ENCODE measurements around the gene RBKS.

DNA sequence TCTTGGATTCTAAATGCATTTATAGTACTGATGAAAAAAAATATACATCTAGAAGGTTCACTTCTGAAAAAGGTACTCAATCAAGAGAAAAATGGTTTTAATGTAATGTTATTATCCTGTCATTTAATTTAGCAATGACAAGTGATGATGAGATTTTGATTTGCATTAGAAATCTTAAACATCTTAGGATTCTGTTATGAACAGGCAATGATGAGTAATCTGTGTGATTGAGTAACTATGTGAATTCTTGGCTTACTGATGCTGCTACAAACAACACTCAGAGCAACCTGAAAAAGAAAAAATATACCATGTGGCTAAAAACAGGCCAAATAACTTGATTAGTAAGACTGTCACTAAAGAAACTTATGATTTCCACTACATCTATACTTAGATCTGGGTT is 30.1 kb downstream of the RBKS start:
- TF ChIP-seq, protein P1, sequence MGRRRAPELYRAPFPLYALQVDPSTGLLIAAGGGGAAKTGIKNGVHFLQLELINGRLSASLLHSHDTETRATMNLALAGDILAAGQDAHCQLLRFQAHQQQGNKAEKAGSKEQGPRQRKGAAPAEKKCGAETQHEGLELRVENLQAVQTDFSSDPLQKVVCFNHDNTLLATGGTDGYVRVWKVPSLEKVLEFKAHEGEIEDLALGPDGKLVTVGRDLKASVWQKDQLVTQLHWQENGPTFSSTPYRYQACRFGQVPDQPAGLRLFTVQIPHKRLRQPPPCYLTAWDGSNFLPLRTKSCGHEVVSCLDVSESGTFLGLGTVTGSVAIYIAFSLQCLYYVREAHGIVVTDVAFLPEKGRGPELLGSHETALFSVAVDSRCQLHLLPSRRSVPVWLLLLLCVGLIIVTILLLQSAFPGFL (CRISPR knock-in tag; IDR thresholded peaks at IDR 0.05; ENCODE audit: borderline replicate concordance) = no peak
- TF ChIP-seq, protein P2, sequence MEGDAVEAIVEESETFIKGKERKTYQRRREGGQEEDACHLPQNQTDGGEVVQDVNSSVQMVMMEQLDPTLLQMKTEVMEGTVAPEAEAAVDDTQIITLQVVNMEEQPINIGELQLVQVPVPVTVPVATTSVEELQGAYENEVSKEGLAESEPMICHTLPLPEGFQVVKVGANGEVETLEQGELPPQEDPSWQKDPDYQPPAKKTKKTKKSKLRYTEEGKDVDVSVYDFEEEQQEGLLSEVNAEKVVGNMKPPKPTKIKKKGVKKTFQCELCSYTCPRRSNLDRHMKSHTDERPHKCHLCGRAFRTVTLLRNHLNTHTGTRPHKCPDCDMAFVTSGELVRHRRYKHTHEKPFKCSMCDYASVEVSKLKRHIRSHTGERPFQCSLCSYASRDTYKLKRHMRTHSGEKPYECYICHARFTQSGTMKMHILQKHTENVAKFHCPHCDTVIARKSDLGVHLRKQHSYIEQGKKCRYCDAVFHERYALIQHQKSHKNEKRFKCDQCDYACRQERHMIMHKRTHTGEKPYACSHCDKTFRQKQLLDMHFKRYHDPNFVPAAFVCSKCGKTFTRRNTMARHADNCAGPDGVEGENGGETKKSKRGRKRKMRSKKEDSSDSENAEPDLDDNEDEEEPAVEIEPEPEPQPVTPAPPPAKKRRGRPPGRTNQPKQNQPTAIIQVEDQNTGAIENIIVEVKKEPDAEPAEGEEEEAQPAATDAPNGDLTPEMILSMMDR (IDR thresholded peaks at IDR 0.05) = no peak
- TF ChIP-seq, protein P3, sequence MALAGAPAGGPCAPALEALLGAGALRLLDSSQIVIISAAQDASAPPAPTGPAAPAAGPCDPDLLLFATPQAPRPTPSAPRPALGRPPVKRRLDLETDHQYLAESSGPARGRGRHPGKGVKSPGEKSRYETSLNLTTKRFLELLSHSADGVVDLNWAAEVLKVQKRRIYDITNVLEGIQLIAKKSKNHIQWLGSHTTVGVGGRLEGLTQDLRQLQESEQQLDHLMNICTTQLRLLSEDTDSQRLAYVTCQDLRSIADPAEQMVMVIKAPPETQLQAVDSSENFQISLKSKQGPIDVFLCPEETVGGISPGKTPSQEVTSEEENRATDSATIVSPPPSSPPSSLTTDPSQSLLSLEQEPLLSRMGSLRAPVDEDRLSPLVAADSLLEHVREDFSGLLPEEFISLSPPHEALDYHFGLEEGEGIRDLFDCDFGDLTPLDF (CRISPR knock-in tag; IDR thresholded peaks at IDR 0.05) = no peak
- no peak for TF ChIP-seq NFYB (CRISPR knock-in tag; conservative IDR thresholded peaks at IDR 0.05; ENCODE audit: low read depth)
- TF ChIP-seq, protein P4, sequence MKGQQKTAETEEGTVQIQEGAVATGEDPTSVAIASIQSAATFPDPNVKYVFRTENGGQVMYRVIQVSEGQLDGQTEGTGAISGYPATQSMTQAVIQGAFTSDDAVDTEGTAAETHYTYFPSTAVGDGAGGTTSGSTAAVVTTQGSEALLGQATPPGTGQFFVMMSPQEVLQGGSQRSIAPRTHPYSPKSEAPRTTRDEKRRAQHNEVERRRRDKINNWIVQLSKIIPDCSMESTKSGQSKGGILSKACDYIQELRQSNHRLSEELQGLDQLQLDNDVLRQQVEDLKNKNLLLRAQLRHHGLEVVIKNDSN (CRISPR knock-in tag; IDR thresholded peaks at IDR 0.05) = no peak
- TF ChIP-seq, protein P5, sequence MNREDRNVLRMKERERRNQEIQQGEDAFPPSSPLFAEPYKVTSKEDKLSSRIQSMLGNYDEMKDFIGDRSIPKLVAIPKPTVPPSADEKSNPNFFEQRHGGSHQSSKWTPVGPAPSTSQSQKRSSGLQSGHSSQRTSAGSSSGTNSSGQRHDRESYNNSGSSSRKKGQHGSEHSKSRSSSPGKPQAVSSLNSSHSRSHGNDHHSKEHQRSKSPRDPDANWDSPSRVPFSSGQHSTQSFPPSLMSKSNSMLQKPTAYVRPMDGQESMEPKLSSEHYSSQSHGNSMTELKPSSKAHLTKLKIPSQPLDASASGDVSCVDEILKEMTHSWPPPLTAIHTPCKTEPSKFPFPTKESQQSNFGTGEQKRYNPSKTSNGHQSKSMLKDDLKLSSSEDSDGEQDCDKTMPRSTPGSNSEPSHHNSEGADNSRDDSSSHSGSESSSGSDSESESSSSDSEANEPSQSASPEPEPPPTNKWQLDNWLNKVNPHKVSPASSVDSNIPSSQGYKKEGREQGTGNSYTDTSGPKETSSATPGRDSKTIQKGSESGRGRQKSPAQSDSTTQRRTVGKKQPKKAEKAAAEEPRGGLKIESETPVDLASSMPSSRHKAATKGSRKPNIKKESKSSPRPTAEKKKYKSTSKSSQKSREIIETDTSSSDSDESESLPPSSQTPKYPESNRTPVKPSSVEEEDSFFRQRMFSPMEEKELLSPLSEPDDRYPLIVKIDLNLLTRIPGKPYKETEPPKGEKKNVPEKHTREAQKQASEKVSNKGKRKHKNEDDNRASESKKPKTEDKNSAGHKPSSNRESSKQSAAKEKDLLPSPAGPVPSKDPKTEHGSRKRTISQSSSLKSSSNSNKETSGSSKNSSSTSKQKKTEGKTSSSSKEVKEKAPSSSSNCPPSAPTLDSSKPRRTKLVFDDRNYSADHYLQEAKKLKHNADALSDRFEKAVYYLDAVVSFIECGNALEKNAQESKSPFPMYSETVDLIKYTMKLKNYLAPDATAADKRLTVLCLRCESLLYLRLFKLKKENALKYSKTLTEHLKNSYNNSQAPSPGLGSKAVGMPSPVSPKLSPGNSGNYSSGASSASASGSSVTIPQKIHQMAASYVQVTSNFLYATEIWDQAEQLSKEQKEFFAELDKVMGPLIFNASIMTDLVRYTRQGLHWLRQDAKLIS (CRISPR knock-in tag; IDR thresholded peaks at IDR 0.05; ENCODE audit: borderline replicate concordance) = no peak
- TF ChIP-seq TEAD4 (CRISPR knock-in tag; IDR thresholded peaks at IDR 0.05) = no peak
- TF ChIP-seq, protein P6, sequence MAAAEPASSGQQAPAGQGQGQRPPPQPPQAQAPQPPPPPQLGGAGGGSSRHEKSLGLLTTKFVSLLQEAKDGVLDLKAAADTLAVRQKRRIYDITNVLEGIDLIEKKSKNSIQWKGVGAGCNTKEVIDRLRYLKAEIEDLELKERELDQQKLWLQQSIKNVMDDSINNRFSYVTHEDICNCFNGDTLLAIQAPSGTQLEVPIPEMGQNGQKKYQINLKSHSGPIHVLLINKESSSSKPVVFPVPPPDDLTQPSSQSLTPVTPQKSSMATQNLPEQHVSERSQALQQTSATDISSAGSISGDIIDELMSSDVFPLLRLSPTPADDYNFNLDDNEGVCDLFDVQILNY (CRISPR knock-in tag; IDR thresholded peaks at IDR 0.05) = no peak
- no peak for TF ChIP-seq SOX15 (CRISPR knock-in tag; IDR thresholded peaks at IDR 0.05)
- TF ChIP-seq, protein P7, sequence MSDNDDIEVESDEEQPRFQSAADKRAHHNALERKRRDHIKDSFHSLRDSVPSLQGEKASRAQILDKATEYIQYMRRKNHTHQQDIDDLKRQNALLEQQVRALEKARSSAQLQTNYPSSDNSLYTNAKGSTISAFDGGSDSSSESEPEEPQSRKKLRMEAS (CRISPR knock-in tag; IDR thresholded peaks at IDR 0.05) = no peak

All from WTC11 (cell line).